CD14-positive monocyte (primary cell): ENCODE measurements around the gene ZFP1. TPM values are rescaled to one million over a fixed set of nuclear protein-coding genes. Genes with fewer than 3 reads are reported as not detected.

Experiments
- DNase-seq, 3 donors: peaks; one replicate each; pipeline ENCODE4 v3.0.0-alpha.2; 2011 to 2022
- H2AFZ ChIP-seq: 2 replicates; pipeline ENCODE4 v1.6.0; 2012; ENCODE audit warnings: mild to moderate bottlenecking, low read depth, low read length, inconsistent platforms; ENCODE audit not compliant: insufficient read depth, poor library complexity, severe bottlenecking
- H3K27ac ChIP-seq, 2 donors: 1 replicate in 1 of 2; 2 replicates in 1 of 2; pipeline ENCODE4 v1.5.1; 2012 to 2013; ENCODE audit warnings: low read length in 2 of 2, control low read depth in 1 of 2, inconsistent platforms in 1 of 2, low read depth in 1 of 2, mild to moderate bottlenecking in 1 of 2
- H3K27me3 ChIP-seq, 2 donors: one replicate each; pipeline versions ENCODE4 v1.6.0 to v1.6.1; 2011 to 2013; ENCODE audit warnings: low read length in 2 of 2; ENCODE audit not compliant: control insufficient read depth in 2 of 2, insufficient read depth in 2 of 2
- H3K36me3 ChIP-seq, 2 donors: replicated peaks in 1 of 2; 1 replicate in 1 of 2; 2 replicates in 1 of 2; pipeline versions ENCODE4 v1.5.1 to v1.6.1; 2012 to 2013; ENCODE audit warnings: low read length in 2 of 2, control low read depth in 1 of 2, inconsistent platforms in 1 of 2, mild to moderate bottlenecking in 1 of 2; ENCODE audit not compliant: insufficient read depth in 2 of 2, control insufficient read depth in 1 of 2
- H3K4me1 ChIP-seq, 2 donors: 1 replicate in 1 of 2; 2 replicates in 1 of 2; pipeline versions ENCODE4 v1.5.1 to v1.6.1; 2012 to 2013; ENCODE audit warnings: low read length in 2 of 2, control low read depth in 1 of 2, inconsistent platforms in 1 of 2, mild to moderate bottlenecking in 1 of 2, moderate library complexity in 1 of 2; ENCODE audit not compliant: insufficient read depth in 2 of 2, control insufficient read depth in 1 of 2
- H3K4me2 ChIP-seq: replicated peaks from 2 replicates; pipeline ENCODE3; 2012; ENCODE audit warnings: low read length, moderate library complexity, mild to moderate bottlenecking; ENCODE audit not compliant: poor library complexity, severe bottlenecking; ENCODE audit errors: extremely low read depth
- H3K4me3 ChIP-seq, 3 experiments: fragments of 200-600 bp in 1 of 3; sonication (generic) in 1 of 3; replicated peaks in 1 of 3; 1 replicate in 2 of 3; 2 replicates in 1 of 3; pipeline ENCODE4 v1.5.1; 2011 to 2013; ENCODE audit warnings: low read length in 3 of 3, mild to moderate bottlenecking in 3 of 3, control low read depth in 2 of 3, low read depth in 2 of 3, inconsistent platforms in 1 of 3, moderate library complexity in 1 of 3
- H3K79me2 ChIP-seq: 2 replicates; pipeline ENCODE4 v1.6.0; 2012; ENCODE audit warnings: mild to moderate bottlenecking, control low read depth, inconsistent platforms, low read length, moderate library complexity; ENCODE audit not compliant: insufficient read depth
- H3K9ac ChIP-seq: 2 replicates; pipeline ENCODE4 v1.6.0; 2017; ENCODE audit warnings: low read length, mild to moderate bottlenecking; ENCODE audit not compliant: insufficient read depth, poor library complexity, severe bottlenecking
- H3K9me3 ChIP-seq, 2 donors: replicated peaks in 1 of 2; 1 replicate in 1 of 2; 2 replicates in 1 of 2; pipeline versions ENCODE4 v1.5.1 to v1.6.1; 2012 to 2013; ENCODE audit warnings: low read length in 2 of 2, control low read depth in 1 of 2; ENCODE audit not compliant: control insufficient read depth in 1 of 2, insufficient read depth in 1 of 2
- H4K20me1 ChIP-seq: 2 replicates; pipeline ENCODE4 v1.6.0; 2012; ENCODE audit warnings: mild to moderate bottlenecking, low read length, control low read depth, moderate library complexity; ENCODE audit not compliant: insufficient read depth
- H3K27ac Mint-ChIP-seq, 7 donors: one replicate each; pipeline ENCODE4 v1.8.0; 2020; ENCODE audit warnings: mild to moderate bottlenecking in 7 of 7, mixed read lengths in 7 of 7, moderate library complexity in 6 of 7, inconsistent platforms in 2 of 7
- H3K27me3 Mint-ChIP-seq, 3 donors: one replicate each; pipeline ENCODE4 v1.8.0; 2021 to 2022; ENCODE audit warnings: low read depth in 3 of 3, mild to moderate bottlenecking in 3 of 3, mixed read lengths in 3 of 3, moderate library complexity in 3 of 3, inconsistent platforms in 1 of 3
- H3K36me3 Mint-ChIP-seq, 2 donors: one replicate each; pipeline ENCODE4 v1.8.0; 2020; ENCODE audit warnings: mixed read lengths in 2 of 2, inconsistent platforms in 1 of 2, mild to moderate bottlenecking in 1 of 2
- H3K4me1 Mint-ChIP-seq: one replicate; pipeline ENCODE4 v1.8.0; 2020; ENCODE audit warnings: mild to moderate bottlenecking, mixed read lengths
- H3K4me3 Mint-ChIP-seq, 2 donors: one replicate each; pipeline ENCODE4 v1.8.0; 2020; ENCODE audit warnings: mild to moderate bottlenecking in 2 of 2, mixed read lengths in 2 of 2, moderate library complexity in 1 of 2
- H3K9me3 Mint-ChIP-seq, 7 donors: one replicate each; pipeline ENCODE4 v1.8.0; 2020 to 2022; ENCODE audit warnings: mixed read lengths in 7 of 7, mild to moderate bottlenecking in 6 of 7, moderate library complexity in 6 of 7, inconsistent platforms in 2 of 7
- WGBS: methylation state at CpG from one replicate; pipeline ENCODE4 v1.1.5; 2013; ENCODE audit warnings: missing lambda C conversion rate; ENCODE audit not compliant: insufficient coverage; 5-methylcytosine and 5-hydroxymethylcytosine counted together
- intact Hi-C, 2 donors: fragments of 100-400 bp; cut with micrococcal nuclease; formaldehyde crosslinking; loops; one replicate each; pipeline versions ENCODE4 v1.15.0 to v1.15.1; 2023
- polyA plus RNA-seq, 3 donors: library from polyadenylated mRNA; depleted of rRNA in 1 of 3; unstranded in 2 of 3; stranded (reverse) in 1 of 3; fragments of 300-500 nt in 2 of 3; fragments of >200 nt in 1 of 3; fragmentation: Illumina TruSeq in 2 of 3; gene quantifications; 1 replicate in 2 of 3; 2 replicates in 1 of 3; pipeline ENCODE4 v1.2.3, GENCODE V29; 2012 to 2021
- TF ChIP-seq, protein P1 (sequence below): fragments of 200-600 bp; IDR thresholded peaks from one replicate; pipeline ENCODE4 v1.8.0; 2022; ENCODE audit warnings: antibody characterized with exemption, mild to moderate bottlenecking

The ZFP1 gene
- polyA plus RNA-seq, 3 donors = 1.8 to 4.0 (median 3.4) TPM

GRCh38 chr16:75118943-75119539 lies 29.3 kb upstream of the ZFP1 start:
- Mint-ChIP-seq H3K36me3 (no peaks in the 10 kb centered on the region), H3K27me3 (peaks cover 2 to 5% (median 3%) of the 10 kb centered on the region in 3 donors), H3K27ac (no peak overlapping the region), H3K4me1 (peaks cover 11% of the 10 kb centered on the region), H3K4me3 (no peak overlapping the region), H3K9me3 (peaks cover 11 to 33% (median 25%) of the 10 kb centered on the region in 7 donors)
- no peak overlapping the region for H2AFZ ChIP-seq
- peaks cover 12 to 16% of the 10 kb centered on the region in 2 donors for H3K4me1 ChIP-seq
- H3K4me3 ChIP-seq = no peak overlapping the region
- DNase-seq = no peak
- peaks cover 19 to 20% of the 10 kb centered on the region in 2 donors for H3K9me3 ChIP-seq
- H3K79me2 ChIP-seq = no peaks in the 10 kb centered on the region
- 90% methylated on average over 5 of the region's 6 CpGs for WGBS
- no peak overlapping the region for H3K9ac ChIP-seq
- H3K27ac ChIP-seq = no peak overlapping the region
- H3K4me2 ChIP-seq = no peak overlapping the region
- H3K36me3 ChIP-seq = no peaks in the 10 kb centered on the region
- intact Hi-C loops = no loop called here
- no peaks in the 10 kb centered on the region for H3K27me3 ChIP-seq
- TF ChIP-seq, protein P1, sequence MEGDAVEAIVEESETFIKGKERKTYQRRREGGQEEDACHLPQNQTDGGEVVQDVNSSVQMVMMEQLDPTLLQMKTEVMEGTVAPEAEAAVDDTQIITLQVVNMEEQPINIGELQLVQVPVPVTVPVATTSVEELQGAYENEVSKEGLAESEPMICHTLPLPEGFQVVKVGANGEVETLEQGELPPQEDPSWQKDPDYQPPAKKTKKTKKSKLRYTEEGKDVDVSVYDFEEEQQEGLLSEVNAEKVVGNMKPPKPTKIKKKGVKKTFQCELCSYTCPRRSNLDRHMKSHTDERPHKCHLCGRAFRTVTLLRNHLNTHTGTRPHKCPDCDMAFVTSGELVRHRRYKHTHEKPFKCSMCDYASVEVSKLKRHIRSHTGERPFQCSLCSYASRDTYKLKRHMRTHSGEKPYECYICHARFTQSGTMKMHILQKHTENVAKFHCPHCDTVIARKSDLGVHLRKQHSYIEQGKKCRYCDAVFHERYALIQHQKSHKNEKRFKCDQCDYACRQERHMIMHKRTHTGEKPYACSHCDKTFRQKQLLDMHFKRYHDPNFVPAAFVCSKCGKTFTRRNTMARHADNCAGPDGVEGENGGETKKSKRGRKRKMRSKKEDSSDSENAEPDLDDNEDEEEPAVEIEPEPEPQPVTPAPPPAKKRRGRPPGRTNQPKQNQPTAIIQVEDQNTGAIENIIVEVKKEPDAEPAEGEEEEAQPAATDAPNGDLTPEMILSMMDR = no peak
- no peaks in the 10 kb centered on the region for H4K20me1 ChIP-seq

DNA sequence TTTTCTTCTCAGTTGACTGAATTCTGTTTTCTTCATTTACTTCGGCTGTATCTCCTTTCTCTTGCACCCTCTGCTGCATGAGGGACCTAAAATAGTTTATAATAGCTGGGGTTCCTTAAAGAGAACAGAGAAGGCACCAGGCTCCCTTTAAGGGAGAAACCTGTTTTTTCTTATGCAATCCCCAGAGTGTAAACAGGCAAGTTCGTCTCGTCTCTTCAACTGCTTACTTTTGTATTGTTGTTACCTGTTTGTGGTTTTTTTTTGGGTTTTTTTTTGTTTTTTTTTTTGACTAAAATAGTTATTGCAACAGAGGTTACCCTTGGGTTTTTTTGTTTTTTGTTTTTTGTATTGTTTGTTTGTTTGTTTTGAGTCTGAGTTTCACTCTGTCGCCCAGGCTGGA lies 28.1 kb upstream of the ZFP1 start:
- intact Hi-C loops = no loop called here
- Histone ChIP-seq H3K27me3 (no peaks in the 10 kb centered on the region), H2AFZ (no peak overlapping the region), H4K20me1 (no peaks in the 10 kb centered on the region), H3K79me2 (no peaks in the 10 kb centered on the region), H3K9me3 (peaks cover 20 to 22% of the 10 kb centered on the region in 2 donors), H3K36me3 (no peaks in the 10 kb centered on the region), H3K9ac (no peak overlapping the region), H3K4me2 (no peak overlapping the region), H3K27ac (no peak overlapping the region), H3K4me3 (no peak overlapping the region), H3K4me1 (peaks cover 11 to 15% of the 10 kb centered on the region in 2 donors)
- WGBS = 67% methylated on average over 3 of the region's 4 CpGs
- Mint-ChIP-seq H3K4me3 (no peak overlapping the region), H3K36me3 (no peaks in the 10 kb centered on the region), H3K9me3 (peaks cover 15 to 40% (median 28%) of the 10 kb centered on the region in 7 donors), H3K4me1 (peaks cover 11% of the 10 kb centered on the region), H3K27ac (no peak overlapping the region), H3K27me3 (peaks cover 0 to 4% (median 2%) of the 10 kb centered on the region in 3 donors)
- no peak for DNase-seq
- TF ChIP-seq, protein P1 = no peak
